Neural cell (in vitro differentiated cells): Measurements from ENCODE around the gene IFT20. TPM values are rescaled to one million over a fixed set of nuclear protein-coding genes. Genes with fewer than 3 reads are reported as not detected.

Source experiments
- H2AFZ ChIP-seq: fragments of 200-600, 300-800 bp; sonication (generic), shearing (Covaris generic); 2 replicates; pipeline ENCODE4 v1.6.0; 2014; ENCODE audit warnings: low read depth, mild to moderate bottlenecking, antibody characterized with exemption, low read length, moderate library complexity
- H3F3A ChIP-seq: fragments of 200-600 bp; shearing (Covaris generic); 2 replicates; pipeline ENCODE4 v1.6.1; 2016; ENCODE audit warnings: mild to moderate bottlenecking, moderate library complexity, mixed read lengths, antibody characterized with exemption, low read length; ENCODE audit not compliant: insufficient read depth, poor library complexity, severe bottlenecking
- H3K27ac ChIP-seq: fragments of 200-600, 300-800 bp; sonication (generic), shearing (Covaris generic); 2 replicates; pipeline ENCODE4 v1.5.1; 2014; ENCODE audit warnings: mild to moderate bottlenecking, low read length, moderate library complexity
- H3K27me3 ChIP-seq: fragments of 300-800, 200-600 bp; sonication (generic), shearing (Covaris generic); 2 replicates; pipeline ENCODE4 v1.6.0; 2014; ENCODE audit warnings: mild to moderate bottlenecking, low read depth, low read length, moderate library complexity; ENCODE audit not compliant: insufficient read depth
- H3K36me3 ChIP-seq: fragments of 300-800, 200-600 bp; sonication (generic), shearing (Covaris generic); 2 replicates; pipeline ENCODE4 v1.5.1; 2014; ENCODE audit warnings: mild to moderate bottlenecking, antibody characterized with exemption, low read length, moderate library complexity; ENCODE audit not compliant: insufficient read depth
- H3K4me2 ChIP-seq: fragments of 300-800, 200-600 bp; sonication (generic), shearing (Covaris generic); 2 replicates; pipeline ENCODE4 v1.6.0; 2014; ENCODE audit warnings: mild to moderate bottlenecking, low read length
- H3K4me3 ChIP-seq: fragments of 300-800, 200-600 bp; sonication (generic), shearing (Covaris generic); 2 replicates; pipeline ENCODE4 v1.5.1; 2014; ENCODE audit warnings: mild to moderate bottlenecking, low read length, moderate library complexity
- H3K79me2 ChIP-seq: fragments of 200-600 bp; shearing (Covaris generic); replicated peaks from 2 replicates; pipeline ENCODE4 v1.6.0; 2014; ENCODE audit warnings: mild to moderate bottlenecking, low read length, moderate library complexity; ENCODE audit not compliant: insufficient read depth
- H3K9ac ChIP-seq: fragments of 300-800, 200-600 bp; sonication (generic), shearing (Covaris generic); 2 replicates; pipeline ENCODE4 v1.6.1; 2016; ENCODE audit warnings: mild to moderate bottlenecking, low read length, mixed read lengths
- H3K9me2 ChIP-seq: fragments of 200-600 bp; shearing (Covaris generic); 2 replicates; pipeline ENCODE4 v1.6.1; 2016; ENCODE audit warnings: mild to moderate bottlenecking, low read length, mixed read lengths; ENCODE audit not compliant: insufficient read depth
- H3K9me3 ChIP-seq: fragments of 200-600, 300-800 bp; sonication (generic), shearing (Covaris generic); 2 replicates; pipeline ENCODE4 v1.6.1; 2016; ENCODE audit warnings: mild to moderate bottlenecking, mixed run types, low read length, moderate library complexity, mixed read lengths
- H4K20me1 ChIP-seq: fragments of 200-600 bp; shearing (Covaris generic); 2 replicates; pipeline ENCODE4 v1.6.1; 2016; ENCODE audit warnings: mild to moderate bottlenecking, mixed run types; ENCODE audit not compliant: insufficient read depth
- EP300 ChIP-seq: fragments of 450-650 bp; conservative IDR thresholded peaks from 2 replicates; pipeline ENCODE4 v1.6.1; 2014; ENCODE audit warnings: antibody characterized with exemption, mild to moderate bottlenecking, moderate library complexity; ENCODE audit not compliant: poor library complexity, severe bottlenecking
- EZH2 ChIP-seq: fragments of 200-600, 300-800 bp; shearing (Covaris generic), sonication (generic); IDR thresholded peaks from 2 replicates; pipeline ENCODE4 v1.6.1; 2014; ENCODE audit warnings: antibody characterized with exemption, low read length, borderline replicate concordance, mild to moderate bottlenecking; ENCODE audit not compliant: insufficient read depth, poor library complexity, severe bottlenecking
- MXI1 ChIP-seq: fragments of 450-650 bp; conservative IDR thresholded peaks from 2 replicates; pipeline ENCODE4 v1.6.1; 2014; ENCODE audit warnings: antibody characterized with exemption, mild to moderate bottlenecking; ENCODE audit not compliant: poor library complexity, severe bottlenecking
- POLR2AphosphoS5 ChIP-seq: IDR thresholded peaks from 2 replicates; pipeline ENCODE4 v1.6.1; 2012
- RAD21 ChIP-seq: fragments of 450-650 bp; conservative IDR thresholded peaks from 2 replicates; pipeline ENCODE4 v1.6.1; 2014; ENCODE audit warnings: antibody characterized with exemption, mild to moderate bottlenecking, moderate library complexity
- REST ChIP-seq: IDR thresholded peaks from 2 replicates; pipeline ENCODE4 v1.6.1; 2012; ENCODE audit warnings: borderline replicate concordance
- SMC3 ChIP-seq: fragments of 450-650 bp; conservative IDR thresholded peaks from 2 replicates; pipeline ENCODE4 v1.6.1; 2014; ENCODE audit warnings: antibody characterized with exemption, mild to moderate bottlenecking, moderate library complexity; ENCODE audit not compliant: poor library complexity
- TAF1 ChIP-seq: IDR thresholded peaks from 2 replicates; pipeline ENCODE4 v1.6.1; 2012; ENCODE audit warnings: low read depth
- polyA plus RNA-seq: library from polyadenylated mRNA; depleted of rRNA; stranded (reverse); fragments of >200 nt; gene quantifications from 2 replicates; pipeline ENCODE4 v1.2.3, GENCODE V29; 2014
- TF ChIP-seq, protein P1 (sequence below): fragments of 450-650 bp; IDR thresholded peaks from 2 replicates; pipeline ENCODE4 v1.5.1; 2014; ENCODE audit warnings: antibody characterized with exemption, mild to moderate bottlenecking, moderate library complexity; ENCODE audit not compliant: poor library complexity, severe bottlenecking

IFT20 gene
- polyA plus RNA-seq, 1 donor from 2014 or later: 213 TPM

- H3F3A ChIP-seq: peaks cover 3% of the 10 kb centered on the region
- H3K4me3 ChIP-seq: no peak overlapping the region
- no peak overlapping the region for H3K9ac ChIP-seq
- no peaks in the 10 kb centered on the region for H3K36me3 ChIP-seq
- no peak overlapping the region for H3K4me2 ChIP-seq
- no peak overlapping the region for H2AFZ ChIP-seq
- no peaks in the 10 kb centered on the region for H3K9me2 ChIP-seq
- H3K27ac ChIP-seq: no peak overlapping the region
- TF ChIP-seq, protein P1, sequence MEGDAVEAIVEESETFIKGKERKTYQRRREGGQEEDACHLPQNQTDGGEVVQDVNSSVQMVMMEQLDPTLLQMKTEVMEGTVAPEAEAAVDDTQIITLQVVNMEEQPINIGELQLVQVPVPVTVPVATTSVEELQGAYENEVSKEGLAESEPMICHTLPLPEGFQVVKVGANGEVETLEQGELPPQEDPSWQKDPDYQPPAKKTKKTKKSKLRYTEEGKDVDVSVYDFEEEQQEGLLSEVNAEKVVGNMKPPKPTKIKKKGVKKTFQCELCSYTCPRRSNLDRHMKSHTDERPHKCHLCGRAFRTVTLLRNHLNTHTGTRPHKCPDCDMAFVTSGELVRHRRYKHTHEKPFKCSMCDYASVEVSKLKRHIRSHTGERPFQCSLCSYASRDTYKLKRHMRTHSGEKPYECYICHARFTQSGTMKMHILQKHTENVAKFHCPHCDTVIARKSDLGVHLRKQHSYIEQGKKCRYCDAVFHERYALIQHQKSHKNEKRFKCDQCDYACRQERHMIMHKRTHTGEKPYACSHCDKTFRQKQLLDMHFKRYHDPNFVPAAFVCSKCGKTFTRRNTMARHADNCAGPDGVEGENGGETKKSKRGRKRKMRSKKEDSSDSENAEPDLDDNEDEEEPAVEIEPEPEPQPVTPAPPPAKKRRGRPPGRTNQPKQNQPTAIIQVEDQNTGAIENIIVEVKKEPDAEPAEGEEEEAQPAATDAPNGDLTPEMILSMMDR: no peak
- no peak for TF ChIP-seq MXI1
- no peak for TF ChIP-seq REST
- TF ChIP-seq POLR2AphosphoS5: no peak
- TF ChIP-seq TAF1: no peak
- no peak for TF ChIP-seq EZH2
- no peak for TF ChIP-seq SMC3
- no peak for TF ChIP-seq EP300
- TF ChIP-seq RAD21: no peak
- H4K20me1 ChIP-seq: no peaks in the 10 kb centered on the region
- H3K79me2 ChIP-seq: peaks cover 3% of the 10 kb centered on the region
- H3K9me3 ChIP-seq: no peaks in the 10 kb centered on the region
- H3K27me3 ChIP-seq: no peaks in the 10 kb centered on the region
Observed at GRCh38 chr17:28368306-28368831, 33.1 kb upstream of the IFT20 start.

GRCh38 chr17:28367641-28368305 is 32.5 kb upstream of the IFT20 start:
- H2AFZ ChIP-seq: no peak overlapping the region
- H3K4me3 ChIP-seq: no peak overlapping the region
- no peaks in the 10 kb centered on the region for H3K27me3 ChIP-seq
- no peaks in the 10 kb centered on the region for H3K36me3 ChIP-seq
- H3K27ac ChIP-seq: no peak overlapping the region
- H3K79me2 ChIP-seq: peaks cover under 1% of the 10 kb centered on the region
- H3F3A ChIP-seq: peaks cover 3% of the 10 kb centered on the region
- H3K9me3 ChIP-seq: no peaks in the 10 kb centered on the region
- no peaks in the 10 kb centered on the region for H3K9me2 ChIP-seq
- H3K9ac ChIP-seq: no peak overlapping the region
- H3K4me2 ChIP-seq: no peak overlapping the region
- no peaks in the 10 kb centered on the region for H4K20me1 ChIP-seq
- no peak for TF ChIP-seq EZH2
- TF ChIP-seq MXI1: no peak
- TF ChIP-seq RAD21: no peak
